Measurements from ENCODE around the gene PLCB2.

- TF ChIP-seq CTCF (IDR thresholded peaks at IDR 0.05) (no peak), POLR2AphosphoS5 (IDR thresholded peaks at IDR 0.05) (no peak)
These were observed 18.0 kb upstream of the PLCB2 start for GRCh38 chr15:40325700-40326099.

Data from gastroesophageal sphincter (tissue), 3 donors.